Body of pancreas (tissue), 4 donors: Measurements from ENCODE around the gene DPP9. TPM values are rescaled to one million over a fixed set of nuclear protein-coding genes. Genes with fewer than 3 reads are reported as not detected.
A peak's percentile ranks its signal among the peaks of the same experiment; 100 is the strongest.

ENCODE experiments used
- ATAC-seq: fragments of 150-250 bp; one replicate; pipeline ENCODE4 v1.9.1; 2016
- DNase-seq, 4 donors: peaks; one replicate each; pipeline ENCODE4 v3.0.0-alpha.2; 2019
- H3K27ac ChIP-seq, 4 donors: fragments of 200-600 bp; sonication (generic); 1 replicate in 3 of 4; 2 replicates in 1 of 4; pipeline versions ENCODE4 v1.5.1 to v1.6.1; 2016 to 2019; ENCODE audit warnings: mild to moderate bottlenecking in 1 of 4, mixed read lengths in 1 of 4, moderate library complexity in 1 of 4
- H3K27me3 ChIP-seq, 2 donors: fragments of 200-600 bp; sonication (generic); one replicate each; pipeline ENCODE4 v1.6.0; 2016; ENCODE audit warnings: mild to moderate bottlenecking in 1 of 2
- H3K36me3 ChIP-seq, 2 donors: fragments of 200-600 bp; sonication (generic); replicated peaks in 1 of 2; 2 replicates each; pipeline ENCODE4 v1.5.1; 2016; ENCODE audit warnings: low read depth in 2 of 2; ENCODE audit not compliant: insufficient read depth in 1 of 2
- H3K4me1 ChIP-seq: fragments of 200-600 bp; sonication (generic); one replicate; pipeline ENCODE4 v1.6.0; 2016
- H3K4me3 ChIP-seq, 2 donors: fragments of 200-600 bp; sonication (generic); 1 replicate in 1 of 2; 2 replicates in 1 of 2; pipeline ENCODE4 v1.5.1; 2016 to 2019
- H3K9me3 ChIP-seq, 3 donors: fragments of 200-600 bp; sonication (generic); 1 replicate in 2 of 3; 2 replicates in 1 of 3; pipeline ENCODE4 v1.5.1; 2016
- POLR2A ChIP-seq, 3 donors: fragments of 450-650 bp; IDR thresholded peaks; one replicate each; pipeline ENCODE4 v1.6.1; 2016; ENCODE audit warnings: antibody characterized with exemption in 3 of 3, mild to moderate bottlenecking in 2 of 3
- WGBS, 2 donors: methylation state at CpG; one replicate each; pipeline ENCODE4 v1.1.5; 2017; 5-methylcytosine and 5-hydroxymethylcytosine counted together
- intact Hi-C: fragments of 100-400 bp; cut with DNase I; formaldehyde crosslinking; loops from one replicate; pipeline ENCODE4 v1.15.1; 2023
- total RNA-seq, 2 donors: library from RNA; depleted of rRNA; stranded (reverse); fragments of >200 nt; gene quantifications; one replicate each; pipeline ENCODE4 v1.1.0, GENCODE V29; 2016
- TF ChIP-seq, protein P1 (sequence below), 7 experiments: fragments of 450-650 bp in 4 of 7; fragments of 200-600 bp in 3 of 7; sonication (generic) in 3 of 7; IDR thresholded peaks; one replicate each; pipeline ENCODE4 v1.5.1; 2016 to 2019; ENCODE audit warnings: antibody characterized with exemption in 7 of 7

The DPP9 gene
- total RNA-seq, 2 donors from 2014 or later, result 44.6 to 130 TPM

DNA sequence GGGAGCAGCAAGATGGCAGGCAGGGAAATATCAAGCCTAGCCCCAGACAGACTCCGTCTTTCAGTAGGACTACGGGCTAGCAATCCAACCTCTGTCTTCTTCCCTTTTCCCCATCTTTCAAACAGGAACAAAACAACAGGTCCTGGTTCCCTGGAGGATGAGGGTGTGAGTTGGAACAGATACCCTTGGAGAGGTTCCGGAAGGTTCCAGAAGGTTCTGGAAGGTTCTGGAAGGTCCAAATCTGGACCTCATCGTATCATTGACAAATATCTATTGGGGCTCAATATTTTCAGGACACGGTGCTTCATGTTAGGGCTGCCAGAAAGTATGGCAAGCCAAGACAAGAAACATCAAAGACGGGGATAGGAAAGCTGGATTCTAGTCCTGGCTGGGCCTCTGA is 39.4 kb upstream of the DPP9 start:
- Histone ChIP-seq H3K27ac (no peak overlapping the region), H3K36me3 (no peaks in the 10 kb centered on the region), H3K9me3 (no peaks in the 10 kb centered on the region), H3K4me1 (peaks cover 14% of the 10 kb centered on the region), H3K4me3 (no peak overlapping the region), H3K27me3 (no peaks in the 10 kb centered on the region)
- DNase-seq, result no peak
- WGBS, 2 donors, result 69 to 75% methylated on average over 6 of the region's 6 CpGs
- intact Hi-C loops, result no loop called here
- TF ChIP-seq POLR2A (IDR thresholded peaks at IDR 0.05), result no peak
- TF ChIP-seq, protein P1, sequence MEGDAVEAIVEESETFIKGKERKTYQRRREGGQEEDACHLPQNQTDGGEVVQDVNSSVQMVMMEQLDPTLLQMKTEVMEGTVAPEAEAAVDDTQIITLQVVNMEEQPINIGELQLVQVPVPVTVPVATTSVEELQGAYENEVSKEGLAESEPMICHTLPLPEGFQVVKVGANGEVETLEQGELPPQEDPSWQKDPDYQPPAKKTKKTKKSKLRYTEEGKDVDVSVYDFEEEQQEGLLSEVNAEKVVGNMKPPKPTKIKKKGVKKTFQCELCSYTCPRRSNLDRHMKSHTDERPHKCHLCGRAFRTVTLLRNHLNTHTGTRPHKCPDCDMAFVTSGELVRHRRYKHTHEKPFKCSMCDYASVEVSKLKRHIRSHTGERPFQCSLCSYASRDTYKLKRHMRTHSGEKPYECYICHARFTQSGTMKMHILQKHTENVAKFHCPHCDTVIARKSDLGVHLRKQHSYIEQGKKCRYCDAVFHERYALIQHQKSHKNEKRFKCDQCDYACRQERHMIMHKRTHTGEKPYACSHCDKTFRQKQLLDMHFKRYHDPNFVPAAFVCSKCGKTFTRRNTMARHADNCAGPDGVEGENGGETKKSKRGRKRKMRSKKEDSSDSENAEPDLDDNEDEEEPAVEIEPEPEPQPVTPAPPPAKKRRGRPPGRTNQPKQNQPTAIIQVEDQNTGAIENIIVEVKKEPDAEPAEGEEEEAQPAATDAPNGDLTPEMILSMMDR (IDR thresholded peaks at IDR 0.05), result no peak
- ATAC-seq, result no peak

GRCh38 chr19:4760285-4760650 is 36.6 kb upstream of the DPP9 start:
- Histone ChIP-seq H3K4me3 (no peak overlapping the region), H3K27ac (peak overlapping the region in 2 of 4 donors; percentile 12 to 34), H3K9me3 (no peaks in the 10 kb centered on the region), H3K4me1 (peaks cover 14% of the 10 kb centered on the region), H3K36me3 (no peaks in the 10 kb centered on the region), H3K27me3 (no peaks in the 10 kb centered on the region)
- 25 to 60% methylated on average over 2 to 10 of the region's 10 CpGs for WGBS, 2 donors
- TF ChIP-seq, protein P1 (IDR thresholded peaks at IDR 0.05), result no peak
- no peak for TF ChIP-seq POLR2A (IDR thresholded peaks at IDR 0.05)
- ATAC-seq (no peak), DNase-seq (peak in 1 of 4 donors; percentile 14)
- intact Hi-C loops, result no loop called here

- peak in 1 of 3 donors; percentile 8 for TF ChIP-seq POLR2A (IDR thresholded peaks at IDR 0.05)
- TF ChIP-seq, protein P1 (IDR thresholded peaks at IDR 0.05), result no peak
- no peaks in the 10 kb centered on the region for H3K27me3 ChIP-seq
- ATAC-seq (peak; percentile 96), DNase-seq (peak; percentile 90 to 96 (median 93))
- H3K4me1 ChIP-seq, result peaks cover 14% of the 10 kb centered on the region
- H3K9me3 ChIP-seq, result no peaks in the 10 kb centered on the region
- 1 to 10% methylated on average over 8 to 53 of the region's 53 CpGs for WGBS, 2 donors
- intact Hi-C loops, result no loop called here
- H3K4me3 ChIP-seq, result no peak overlapping the region
- H3K27ac ChIP-seq, result peak overlapping the region in 2 of 4 donors; percentile 34 to 37
- no peaks in the 10 kb centered on the region for H3K36me3 ChIP-seq
Observed at GRCh38 chr19:4759388-4760284, 36.0 kb upstream of the DPP9 start.

DNA sequence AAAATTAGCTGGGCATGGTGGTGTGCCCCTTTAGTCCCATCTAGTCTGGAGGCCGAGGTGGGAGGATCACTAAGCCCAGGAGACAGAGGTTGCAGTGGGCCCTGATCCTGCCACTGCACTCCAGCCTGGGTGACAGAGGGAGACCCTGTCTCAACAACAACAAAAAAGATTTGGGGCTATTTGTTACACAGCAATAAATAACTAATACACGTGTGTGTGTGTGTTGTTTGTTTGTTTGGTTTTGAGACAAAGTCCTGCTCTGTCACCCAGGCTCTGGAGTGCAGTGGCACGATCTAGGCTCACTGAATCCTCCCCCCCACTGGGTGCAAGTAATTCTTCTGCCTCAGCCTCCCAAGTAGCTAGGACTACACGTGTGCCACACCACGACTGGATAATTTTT is 35.0 kb upstream of the DPP9 start:
- Histone ChIP-seq H3K36me3 (no peaks in the 10 kb centered on the region), H3K27ac (no peak overlapping the region), H3K4me1 (peaks cover 14% of the 10 kb centered on the region), H3K4me3 (no peak overlapping the region), H3K9me3 (no peaks in the 10 kb centered on the region), H3K27me3 (no peaks in the 10 kb centered on the region)
- no peak for TF ChIP-seq POLR2A (IDR thresholded peaks at IDR 0.05)
- TF ChIP-seq, protein P1 (IDR thresholded peaks at IDR 0.05), result no peak
- intact Hi-C loops, result no loop called here
- 70 to 84% methylated on average over 5 of the region's 5 CpGs for WGBS, 2 donors
- ATAC-seq (no peak), DNase-seq (no peak)
